ENCODE data around the gene MAPK6.

GRCh38 chr15:52008698-52009434 is 10.2 kb upstream of the MAPK6 start:
- no peak for TF ChIP-seq POLR2A (IDR thresholded peaks at IDR 0.05; ENCODE audit: low read depth)
- no peak for TF ChIP-seq CTCF (IDR thresholded peaks at IDR 0.05)

Data from esophagus muscularis mucosa (tissue), 3 donors.